ENCODE results near the gene STAB1. TPM values are rescaled to one million over a fixed set of nuclear protein-coding genes. Genes with fewer than 3 reads are reported as not detected.

The STAB1 gene
- total RNA-seq, 2 experiments from 2014 or later = not detected

GRCh38 chr3:52512727-52513126, 17.6 kb downstream of the STAB1 start:
- H3K4me3 Mint-ChIP-seq = no peak overlapping the region
- no peaks in the 10 kb centered on the region for H3K27me3 Mint-ChIP-seq
- H3K36me3 Mint-ChIP-seq (ENCODE audit: low read depth) = no peaks in the 10 kb centered on the region
- no peaks in the 10 kb centered on the region for H3K4me1 Mint-ChIP-seq
- no peaks in the 10 kb centered on the region for H3K9me3 Mint-ChIP-seq
- POLR2A ChIA-PET = no interaction called here
- H3K27ac Mint-ChIP-seq = no peak overlapping the region
- DNase-seq = no peak
- CTCF ChIA-PET = no interaction called here

GRCh38 chr3:52513281-52513680, 18.1 kb downstream of the STAB1 start:
- CTCF ChIA-PET = no interaction called here
- no peak overlapping the region for H3K4me3 Mint-ChIP-seq
- H3K36me3 Mint-ChIP-seq (ENCODE audit: low read depth) = no peaks in the 10 kb centered on the region

GRCh38 chr3:52514576-52514975, 19.4 kb downstream of the STAB1 start:
- H3K4me3 Mint-ChIP-seq = no peak overlapping the region
- CTCF ChIA-PET = no interaction called here

More at GRCh38 chr3:52513281-52513680, 18.1 kb downstream of the STAB1 start:
- POLR2A ChIA-PET = no interaction called here
- H3K9me3 Mint-ChIP-seq = no peaks in the 10 kb centered on the region
- no peak overlapping the region for H3K27ac Mint-ChIP-seq
- no peaks in the 10 kb centered on the region for H3K27me3 Mint-ChIP-seq
- H3K4me1 Mint-ChIP-seq = no peaks in the 10 kb centered on the region
- DNase-seq = no peak

GRCh38 chr3:52515192-52515591, 20.1 kb downstream of the STAB1 start:
- DNase-seq = no peak
- no peaks in the 10 kb centered on the region for H3K4me1 Mint-ChIP-seq
- CTCF ChIA-PET = no interaction called here
- H3K9me3 Mint-ChIP-seq = no peaks in the 10 kb centered on the region
- POLR2A ChIA-PET = interaction anchor here (0.9 kb wide), 1 partner anchor 21 kb away, joined by 3 read pairs; the partner anchor contains the start of gene UQCC5
- H3K4me3 Mint-ChIP-seq = no peak overlapping the region
- H3K36me3 Mint-ChIP-seq (ENCODE audit: low read depth) = no peaks in the 10 kb centered on the region
- H3K27me3 Mint-ChIP-seq = no peaks in the 10 kb centered on the region
- no peak overlapping the region for H3K27ac Mint-ChIP-seq

More at GRCh38 chr3:52514576-52514975, 19.4 kb downstream of the STAB1 start:
- Mint-ChIP-seq H3K27me3 (no peaks in the 10 kb centered on the region), H3K4me1 (no peaks in the 10 kb centered on the region), H3K36me3 (ENCODE audit: low read depth) (no peaks in the 10 kb centered on the region), H3K9me3 (no peaks in the 10 kb centered on the region), H3K27ac (no peak overlapping the region)
- POLR2A ChIA-PET = no interaction called here
- no peak for DNase-seq

- no peaks in the 10 kb centered on the region for H3K36me3 Mint-ChIP-seq (ENCODE audit: low read depth)
- DNase-seq = no peak
- ChIA-PET POLR2A (no interaction called here), CTCF (no interaction called here)
- no peaks in the 10 kb centered on the region for H3K9me3 Mint-ChIP-seq
- H3K4me1 Mint-ChIP-seq = no peaks in the 10 kb centered on the region
- no peaks in the 10 kb centered on the region for H3K27me3 Mint-ChIP-seq
- H3K27ac Mint-ChIP-seq = no peak overlapping the region
- no peak overlapping the region for H3K4me3 Mint-ChIP-seq
Observed at GRCh38 chr3:52516509-52517195, 21.5 kb downstream of the STAB1 start.

GRCh38 chr3:52517796-52518722, 22.9 kb downstream of the STAB1 start:
- ChIA-PET CTCF (no interaction called here), POLR2A (no interaction called here)
- H3K36me3 Mint-ChIP-seq (ENCODE audit: low read depth) = no peaks in the 10 kb centered on the region

GRCh38 chr3:52518723-52519444, 23.7 kb downstream of the STAB1 start:
- no peak for DNase-seq
- no peaks in the 10 kb centered on the region for H3K9me3 Mint-ChIP-seq
- no peak overlapping the region for H3K4me3 Mint-ChIP-seq
- no peaks in the 10 kb centered on the region for H3K36me3 Mint-ChIP-seq (ENCODE audit: low read depth)
- no peaks in the 10 kb centered on the region for H3K27me3 Mint-ChIP-seq
- ChIA-PET POLR2A (no interaction called here), CTCF (no interaction called here)
- H3K4me1 Mint-ChIP-seq = no peaks in the 10 kb centered on the region
- H3K27ac Mint-ChIP-seq = no peak overlapping the region

More at GRCh38 chr3:52517796-52518722, 22.9 kb downstream of the STAB1 start:
- Mint-ChIP-seq H3K4me1 (no peaks in the 10 kb centered on the region), H3K9me3 (no peaks in the 10 kb centered on the region), H3K27me3 (no peaks in the 10 kb centered on the region), H3K4me3 (no peak overlapping the region), H3K27ac (no peak overlapping the region)
- DNase-seq = no peak

GRCh38 chr3:52519445-52520140, 24.5 kb downstream of the STAB1 start:
- Mint-ChIP-seq H3K27me3 (no peaks in the 10 kb centered on the region), H3K27ac (no peak overlapping the region), H3K36me3 (ENCODE audit: low read depth) (no peaks in the 10 kb centered on the region), H3K4me1 (no peaks in the 10 kb centered on the region), H3K4me3 (no peak overlapping the region), H3K9me3 (no peaks in the 10 kb centered on the region)
- DNase-seq = no peak
- POLR2A ChIA-PET = no interaction called here
- CTCF ChIA-PET = no interaction called here

GRCh38 chr3:52520141-52520667, 25.1 kb downstream of the STAB1 start:
- no peak for DNase-seq
- H3K36me3 Mint-ChIP-seq (ENCODE audit: low read depth) = no peaks in the 10 kb centered on the region
- H3K27me3 Mint-ChIP-seq = no peaks in the 10 kb centered on the region
- no peaks in the 10 kb centered on the region for H3K9me3 Mint-ChIP-seq
- no peak overlapping the region for H3K27ac Mint-ChIP-seq
- H3K4me1 Mint-ChIP-seq = no peaks in the 10 kb centered on the region
- CTCF ChIA-PET = no interaction called here
- POLR2A ChIA-PET = no interaction called here
- no peak overlapping the region for H3K4me3 Mint-ChIP-seq

- Mint-ChIP-seq H3K27ac (no peak overlapping the region), H3K36me3 (ENCODE audit: low read depth) (no peaks in the 10 kb centered on the region), H3K4me3 (no peak overlapping the region), H3K27me3 (no peaks in the 10 kb centered on the region), H3K9me3 (no peaks in the 10 kb centered on the region), H3K4me1 (no peaks in the 10 kb centered on the region)
- ChIA-PET POLR2A (no interaction called here), CTCF (no interaction called here)
- no peak for DNase-seq
Observed at GRCh38 chr3:52520716-52521487, 25.8 kb downstream of the STAB1 start.

- Mint-ChIP-seq H3K4me3 (no peak overlapping the region), H3K9me3 (no peaks in the 10 kb centered on the region), H3K27me3 (no peaks in the 10 kb centered on the region), H3K27ac (no peak overlapping the region), H3K4me1 (no peaks in the 10 kb centered on the region), H3K36me3 (ENCODE audit: low read depth) (no peaks in the 10 kb centered on the region)
- no peak for DNase-seq
- CTCF ChIA-PET = no interaction called here
- POLR2A ChIA-PET = no interaction called here
Observed at GRCh38 chr3:52521488-52521824, 26.3 kb downstream of the STAB1 start.

- Mint-ChIP-seq H3K27ac (no peak overlapping the region), H3K4me1 (no peaks in the 10 kb centered on the region), H3K36me3 (ENCODE audit: low read depth) (no peaks in the 10 kb centered on the region), H3K9me3 (no peaks in the 10 kb centered on the region), H3K4me3 (no peak overlapping the region), H3K27me3 (no peaks in the 10 kb centered on the region)
- no peak for DNase-seq
- CTCF ChIA-PET = no interaction called here
- POLR2A ChIA-PET = no interaction called here
Observed at GRCh38 chr3:52521881-52522650, 26.9 kb downstream of the STAB1 start.

Data from activated CD4-positive, alpha-beta memory T cell treated with anti-CD3 and anti-CD28 coated beads, Interleukin-2, amount 10 ng/mL, durations not matched to agents 7 days and 5 days (primary cell).